Hepatocyte (in vitro differentiated cells): ENCODE results near the gene SCARF2. TPM values are rescaled to one million over a fixed set of nuclear protein-coding genes. Genes with fewer than 3 reads are reported as not detected.
"Not testable (repeated sequence)": the region's sequence is repeated elsewhere in the genome, so short reads cannot be mapped to it uniquely, and the experiment has no call there.

Source experiments
- DNase-seq: peaks from one replicate; pipeline ENCODE4 v3.0.0-alpha.2; 2016; ENCODE audit warnings: low spot score
- H2AFZ ChIP-seq: fragments of 200-600 bp; sonication (generic); 2 replicates; pipeline ENCODE4 v1.6.0; 2016; ENCODE audit warnings: antibody characterized with exemption, mild to moderate bottlenecking
- H3K27ac ChIP-seq: fragments of 200-600 bp; sonication (generic); 2 replicates; pipeline ENCODE4 v1.5.1; 2016; ENCODE audit warnings: mild to moderate bottlenecking
- H3K27me3 ChIP-seq: fragments of 200-600 bp; sonication (generic); 2 replicates; pipeline ENCODE4 v1.6.1; 2016
- H3K36me3 ChIP-seq: fragments of 200-600 bp; sonication (generic); replicated peaks from 2 replicates; pipeline ENCODE4 v1.5.1; 2016; ENCODE audit warnings: low read depth; ENCODE audit not compliant: insufficient read depth
- H3K4me1 ChIP-seq: fragments of 200-600 bp; sonication (generic); 2 replicates; pipeline ENCODE4 v1.5.1; 2016; ENCODE audit warnings: mild to moderate bottlenecking, moderate library complexity; ENCODE audit not compliant: insufficient read depth
- H3K4me2 ChIP-seq: fragments of 200-600 bp; sonication (generic); 2 replicates; pipeline ENCODE4 v1.6.0; 2016
- H3K4me3 ChIP-seq: fragments of 200-600 bp; sonication (generic); 2 replicates; pipeline ENCODE4 v1.5.1; 2016; ENCODE audit warnings: mild to moderate bottlenecking
- H3K79me2 ChIP-seq: fragments of 200-600 bp; sonication (generic); 2 replicates; pipeline ENCODE4 v1.6.0; 2017; ENCODE audit warnings: mild to moderate bottlenecking
- H3K9me2 ChIP-seq: fragments of 200-600 bp; sonication (generic); replicated peaks from 2 replicates; pipeline ENCODE4 v1.6.0; 2017; ENCODE audit warnings: mild to moderate bottlenecking; ENCODE audit not compliant: insufficient read depth
- H3K9me3 ChIP-seq: fragments of 200-600 bp; sonication (generic); 2 replicates; pipeline ENCODE4 v1.5.1; 2016; ENCODE audit warnings: low read depth, mild to moderate bottlenecking
- H4K20me1 ChIP-seq: fragments of 200-600 bp; sonication (generic); 2 replicates; pipeline ENCODE4 v1.6.0; 2016; ENCODE audit warnings: mild to moderate bottlenecking; ENCODE audit not compliant: insufficient read depth, poor library complexity, severe bottlenecking
- EZH2 ChIP-seq: fragments of 200-600 bp; sonication (generic); IDR thresholded peaks from 2 replicates; pipeline ENCODE4 v1.6.1; 2016; ENCODE audit warnings: antibody characterized with exemption, mild to moderate bottlenecking, borderline replicate concordance
- EZH2phosphoT487 ChIP-seq: fragments of 200-600 bp; sonication (generic); IDR thresholded peaks from one replicate; pipeline ENCODE4 v1.6.1; 2018; ENCODE audit warnings: antibody characterized with exemption, mild to moderate bottlenecking, low read depth, moderate library complexity; ENCODE audit not compliant: unreplicated experiment, severe bottlenecking
- WGBS: methylation state at CpG from one replicate; pipeline ENCODE4 v1.1.6; 2016; ENCODE audit warnings: low lambda C conversion rate; ENCODE audit errors: missing lambda C conversion rate; 5-methylcytosine and 5-hydroxymethylcytosine counted together
- polyA plus RNA-seq: library from polyadenylated mRNA; unstranded; fragments of >200 nt; fragmentation: Nextera tagmentation; extraction: Ambion mirVana; gene quantifications from 2 replicates; pipeline ENCODE4 v1.2.1, GENCODE V29; 2016
- total RNA-seq: library from RNA; depleted of rRNA; stranded (reverse); fragments of >200 nt; gene quantifications from 2 replicates; pipeline ENCODE4 v1.2.3, GENCODE V29; 2014
- TF ChIP-seq, protein P1 (sequence below): fragments of 200-600 bp; sonication (generic); IDR thresholded peaks from 2 replicates; pipeline ENCODE4 v1.5.1; 2016; ENCODE audit warnings: antibody characterized with exemption, mild to moderate bottlenecking; ENCODE audit not compliant: poor library complexity

The SCARF2 gene
- total and polyA plus RNA-seq, 2 experiments from 2014 or later, result 19.3 to 35.2 TPM

DNA sequence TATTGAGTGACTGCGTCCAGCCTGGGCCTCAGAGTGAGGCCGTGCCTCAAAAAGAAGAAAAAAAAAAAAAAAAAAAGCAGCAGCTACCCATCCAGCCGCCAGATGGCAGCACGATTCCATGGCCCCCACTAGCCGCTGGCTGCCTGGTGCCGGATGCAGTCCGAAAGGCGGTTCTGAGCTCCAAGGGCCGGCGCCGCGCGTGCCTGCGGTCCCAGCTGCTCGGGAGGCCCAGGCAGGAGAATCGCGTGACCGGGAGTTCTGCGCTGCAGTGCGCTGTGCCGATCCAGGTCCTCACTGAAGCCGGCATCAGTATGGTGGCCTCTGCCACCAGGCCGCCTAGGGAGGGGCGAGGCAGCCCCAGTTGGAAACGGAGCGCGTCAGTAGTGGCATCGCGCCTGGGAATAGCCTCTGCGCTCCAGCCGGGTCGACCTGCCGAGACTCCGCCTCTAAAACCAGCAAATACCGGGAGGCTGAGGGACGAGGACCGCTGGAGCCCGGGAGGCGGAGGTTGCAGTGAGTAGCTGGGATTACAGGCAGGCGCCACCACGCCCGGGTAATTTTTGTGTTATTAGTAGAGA, 19.3 kb downstream of the SCARF2 start:
- Histone ChIP-seq H3K4me3 (peak overlapping the region; percentile 8), H3K9me2 (no peaks in the 10 kb centered on the region), H3K4me1 (peaks cover 20% of the 10 kb centered on the region), H3K27me3 (no peaks in the 10 kb centered on the region), H2AFZ (peak overlapping the region; percentile 14), H3K27ac (peak overlapping the region; percentile 6), H3K79me2 (no peaks in the 10 kb centered on the region), H4K20me1 (no peaks in the 10 kb centered on the region), H3K36me3 (no peaks in the 10 kb centered on the region), H3K4me2 (peak overlapping the region; percentile 77), H3K9me3 (no peaks in the 10 kb centered on the region)
- TF ChIP-seq EZH2, result no peak
- TF ChIP-seq, protein P1, sequence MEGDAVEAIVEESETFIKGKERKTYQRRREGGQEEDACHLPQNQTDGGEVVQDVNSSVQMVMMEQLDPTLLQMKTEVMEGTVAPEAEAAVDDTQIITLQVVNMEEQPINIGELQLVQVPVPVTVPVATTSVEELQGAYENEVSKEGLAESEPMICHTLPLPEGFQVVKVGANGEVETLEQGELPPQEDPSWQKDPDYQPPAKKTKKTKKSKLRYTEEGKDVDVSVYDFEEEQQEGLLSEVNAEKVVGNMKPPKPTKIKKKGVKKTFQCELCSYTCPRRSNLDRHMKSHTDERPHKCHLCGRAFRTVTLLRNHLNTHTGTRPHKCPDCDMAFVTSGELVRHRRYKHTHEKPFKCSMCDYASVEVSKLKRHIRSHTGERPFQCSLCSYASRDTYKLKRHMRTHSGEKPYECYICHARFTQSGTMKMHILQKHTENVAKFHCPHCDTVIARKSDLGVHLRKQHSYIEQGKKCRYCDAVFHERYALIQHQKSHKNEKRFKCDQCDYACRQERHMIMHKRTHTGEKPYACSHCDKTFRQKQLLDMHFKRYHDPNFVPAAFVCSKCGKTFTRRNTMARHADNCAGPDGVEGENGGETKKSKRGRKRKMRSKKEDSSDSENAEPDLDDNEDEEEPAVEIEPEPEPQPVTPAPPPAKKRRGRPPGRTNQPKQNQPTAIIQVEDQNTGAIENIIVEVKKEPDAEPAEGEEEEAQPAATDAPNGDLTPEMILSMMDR, result peak; percentile 90
- no peak for TF ChIP-seq EZH2phosphoT487
- peak; percentile 90 for DNase-seq
- 24% methylated on average over 40 of the region's 42 CpGs for WGBS

GRCh38 chr22:20415699-20416098, 21.9 kb downstream of the SCARF2 start:
- H2AFZ ChIP-seq, H3K4me3 ChIP-seq, H3K27ac ChIP-seq, DNase-seq, H3K9me3 ChIP-seq, H3K4me1 ChIP-seq, H3K79me2 ChIP-seq, H3K36me3 ChIP-seq, H3K4me2 ChIP-seq, H3K9me2 ChIP-seq, H4K20me1 ChIP-seq, H3K27me3 ChIP-seq: not testable (repeated sequence)
- WGBS, result 91% methylated on average over 3 of the region's 3 CpGs

DNA sequence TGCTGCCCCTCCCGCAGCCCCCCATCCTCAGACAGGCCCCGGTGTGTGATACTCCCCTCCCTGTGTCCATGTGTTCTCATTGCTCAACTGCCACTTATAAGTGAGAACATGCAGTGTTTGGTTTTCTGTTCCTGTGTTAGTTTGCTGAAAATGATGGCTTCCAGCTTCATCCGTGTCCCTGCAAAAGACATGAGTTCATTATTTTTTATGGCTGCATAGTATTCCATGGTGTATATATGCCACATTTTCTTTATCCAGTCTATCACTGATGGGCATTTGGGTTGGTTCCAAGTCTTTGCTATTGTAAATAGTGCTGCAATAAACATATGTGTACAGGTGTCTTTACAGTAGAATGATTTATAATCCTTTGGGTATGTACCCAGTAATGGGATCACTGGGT, 22.4 kb downstream of the SCARF2 start:
- not testable (repeated sequence) for H3K9me2 ChIP-seq, H3K4me1 ChIP-seq, H3K27ac ChIP-seq, H3K4me3 ChIP-seq, H3K79me2 ChIP-seq, DNase-seq, H2AFZ ChIP-seq, H3K9me3 ChIP-seq, H4K20me1 ChIP-seq, H3K27me3 ChIP-seq, H3K36me3 ChIP-seq, H3K4me2 ChIP-seq
- WGBS, result 98% methylated on average over 3 of the region's 3 CpGs

DNA sequence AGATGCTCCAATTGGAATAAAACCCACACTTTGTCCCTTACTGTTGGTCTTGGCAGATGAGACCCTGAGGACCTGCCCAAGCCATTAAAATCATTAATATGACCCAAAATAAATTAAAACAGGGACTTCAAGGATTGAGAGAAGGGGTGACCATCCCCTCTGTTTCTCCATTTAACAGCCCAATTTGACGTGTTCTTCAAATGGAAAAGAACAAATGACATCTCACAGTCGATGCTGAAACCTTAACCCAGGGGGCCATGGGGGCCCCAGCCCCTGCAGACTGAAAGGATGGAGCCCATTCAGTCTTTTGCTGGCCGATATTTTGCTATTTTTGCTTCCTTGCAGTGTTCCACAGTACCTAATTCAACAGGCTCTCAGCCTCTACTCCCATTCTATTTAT, 23.2 kb downstream of the SCARF2 start:
- Histone ChIP-seq H3K36me3 (no peaks in the 10 kb centered on the region), H3K4me2 (no peak overlapping the region), H3K9me3 (no peaks in the 10 kb centered on the region), H3K4me1 (peaks cover 4% of the 10 kb centered on the region), H3K79me2 (no peaks in the 10 kb centered on the region), H3K27me3 (no peaks in the 10 kb centered on the region), H3K9me2 (no peaks in the 10 kb centered on the region), H3K27ac (no peak overlapping the region), H4K20me1 (no peaks in the 10 kb centered on the region), H2AFZ (no peak overlapping the region), H3K4me3 (no peak overlapping the region)
- WGBS, result 84% methylated on average over 3 of the region's 3 CpGs
- no peak for DNase-seq
- TF ChIP-seq EZH2 (no peak), EZH2phosphoT487 (no peak)
- TF ChIP-seq, protein P1, result no peak

- H3K9me3 ChIP-seq, result no peaks in the 10 kb centered on the region
- H3K27me3 ChIP-seq, result no peaks in the 10 kb centered on the region
- H3K36me3 ChIP-seq, result no peaks in the 10 kb centered on the region
- no peaks in the 10 kb centered on the region for H3K9me2 ChIP-seq
- 86% methylated on average over 5 of the region's 5 CpGs for WGBS
- peaks cover 4% of the 10 kb centered on the region for H3K4me1 ChIP-seq
- no peak overlapping the region for H3K4me2 ChIP-seq
- H3K79me2 ChIP-seq, result no peaks in the 10 kb centered on the region
- no peak overlapping the region for H2AFZ ChIP-seq
- H4K20me1 ChIP-seq, result no peaks in the 10 kb centered on the region
- no peak overlapping the region for H3K4me3 ChIP-seq
- H3K27ac ChIP-seq, result no peak overlapping the region
- TF ChIP-seq EZH2phosphoT487 (no peak), EZH2 (no peak)
- TF ChIP-seq, protein P1, result no peak
- DNase-seq, result no peak
These were observed 23.6 kb downstream of the SCARF2 start for GRCh38 chr22:20414059-20414440.
